Fibroblast of villous mesenchyme (primary cell): ENCODE measurements around the gene SLC35F3. TPM values are rescaled to one million over a fixed set of nuclear protein-coding genes. Genes with fewer than 3 reads are reported as not detected.
A peak's percentile ranks its signal among the peaks of the same experiment; 100 is the strongest.

Source experiments
- DNase-seq: peaks from one replicate; pipeline ENCODE4 v3.0.0-alpha.2; 2010; ENCODE audit warnings: low read depth
- H3K4me3 ChIP-seq: 2 replicates; pipeline ENCODE4 v1.5.1; 2011; ENCODE audit warnings: low read depth, mild to moderate bottlenecking, low read length
- CTCF ChIP-seq: IDR thresholded peaks from 2 replicates; pipeline ENCODE4 v1.5.1; 2012; ENCODE audit warnings: low read depth, mild to moderate bottlenecking, low read length; ENCODE audit not compliant: insufficient read depth
- total RNA-seq: library from RNA; depleted of rRNA; stranded (reverse); fragments of >200 nt; gene quantifications from 2 replicates; pipeline ENCODE4 v1.2.3, GENCODE V29; 2012

Gene SLC35F3
- total RNA-seq, 1 donor, result 1.7 TPM

DNA sequence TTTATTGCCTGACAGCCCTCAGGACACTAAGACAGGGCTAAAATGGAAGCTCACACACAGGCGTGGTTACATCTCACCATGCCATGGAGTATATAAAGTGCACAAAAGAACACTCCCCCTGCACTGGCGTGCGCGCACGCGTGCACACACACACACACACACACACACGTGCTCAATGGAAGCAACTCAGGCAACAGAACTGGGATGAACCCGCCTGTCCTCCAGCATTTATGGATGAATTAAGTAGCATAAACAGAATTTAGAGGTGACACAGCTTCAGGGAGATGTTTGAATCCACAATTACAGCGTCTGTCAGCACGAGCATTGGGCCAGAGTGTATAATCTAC, 322.3 kb downstream of the SLC35F3 start:
- no peak for DNase-seq
- TF ChIP-seq CTCF, result no peak
- no peak overlapping the region for H3K4me3 ChIP-seq

DNA sequence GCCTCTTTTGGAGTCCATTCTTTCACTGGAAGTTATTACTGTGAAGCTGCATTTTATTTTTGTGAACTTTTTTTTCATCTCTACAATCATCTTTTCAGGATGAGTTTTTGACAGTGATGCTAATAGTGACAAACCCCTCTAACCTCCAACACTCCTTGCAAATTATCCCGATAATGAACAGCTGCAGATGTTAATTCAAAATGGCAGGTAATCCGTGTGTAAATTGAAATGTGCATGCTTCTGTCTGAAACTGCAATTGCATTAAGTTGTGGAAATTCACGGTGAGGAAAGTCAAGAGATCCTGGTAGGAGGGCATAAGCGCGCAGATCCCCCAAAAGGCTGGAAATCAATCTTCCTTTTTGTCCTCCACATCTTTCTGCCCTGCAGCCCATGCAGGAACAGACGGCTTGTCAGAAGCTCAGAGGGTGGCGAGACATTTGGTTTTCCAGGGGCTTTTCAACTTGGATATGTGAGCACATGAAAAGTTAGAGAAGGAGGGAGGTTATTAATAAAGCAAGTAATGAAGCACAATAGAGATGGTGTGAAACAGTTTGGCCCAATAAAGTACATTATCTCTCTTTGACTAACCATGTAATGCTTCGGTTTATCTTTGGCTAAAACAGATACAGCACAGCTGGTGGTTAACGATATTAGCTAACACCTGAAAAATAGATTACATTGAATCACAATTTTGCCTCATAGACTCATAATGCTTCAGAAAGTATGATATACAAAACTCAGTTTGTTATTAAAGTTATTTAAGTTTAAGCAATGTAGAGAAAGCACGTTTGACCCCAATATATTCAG, 325.3 kb downstream of the SLC35F3 start:
- TF ChIP-seq CTCF, result no peak
- no peak overlapping the region for H3K4me3 ChIP-seq
- DNase-seq, result no peak

GRCh38 chr1:234230414-234230862, 326.0 kb downstream of the SLC35F3 start:
- TF ChIP-seq CTCF, result no peak
- DNase-seq, result no peak
- H3K4me3 ChIP-seq, result no peak overlapping the region

- no peak for DNase-seq
- peak; percentile 32 for TF ChIP-seq CTCF
- no peak overlapping the region for H3K4me3 ChIP-seq
Measured at GRCh38 chr1:234231061-234231892, 326.8 kb downstream of the SLC35F3 start.

DNA sequence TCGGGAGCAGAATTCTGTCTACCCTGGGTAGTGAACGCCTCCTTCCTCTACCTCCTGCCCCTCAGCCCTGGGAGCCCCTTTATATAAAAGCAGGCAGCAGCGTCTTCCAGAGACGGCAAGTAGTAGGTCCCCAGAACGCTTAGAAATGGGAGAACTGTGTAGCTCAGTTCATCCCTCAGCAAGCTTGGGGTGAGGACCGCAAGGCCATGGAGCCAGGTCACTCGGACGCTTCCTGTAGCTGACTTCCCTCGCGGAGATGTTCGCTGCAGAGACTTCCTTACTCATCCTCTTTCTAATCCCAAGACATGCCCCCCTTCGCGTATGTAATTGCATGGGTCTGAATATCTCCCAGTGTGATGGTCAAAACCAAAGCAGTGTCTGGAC, 327.4 kb downstream of the SLC35F3 start:
- DNase-seq, result no peak
- no peak overlapping the region for H3K4me3 ChIP-seq
- TF ChIP-seq CTCF, result no peak

DNA sequence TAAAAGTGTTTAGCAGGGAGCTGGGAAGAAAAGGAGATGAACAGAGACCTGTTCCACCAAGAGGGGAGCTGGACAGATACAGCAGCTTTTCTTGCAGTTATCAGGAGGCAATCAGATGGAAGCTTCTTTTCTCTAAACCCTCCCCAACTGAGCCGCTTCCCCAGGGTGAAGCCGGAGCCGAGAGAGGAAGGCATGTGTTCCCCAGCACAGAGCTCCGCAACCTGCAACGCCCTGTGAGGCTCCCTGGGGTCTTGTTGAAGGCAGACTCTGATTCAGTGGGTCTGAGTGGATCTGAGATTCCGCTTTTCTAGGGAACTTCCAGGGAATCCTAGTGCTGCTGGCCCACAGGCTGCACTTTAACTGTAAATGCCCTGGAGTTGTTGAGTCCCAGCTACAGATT, 329.7 kb downstream of the SLC35F3 start:
- H3K4me3 ChIP-seq, result no peak overlapping the region
- no peak for TF ChIP-seq CTCF
- DNase-seq, result no peak
